HEK293 (cell line): ENCODE measurements around the gene POMC.

Experiments used
- CTCF ChIA-PET: fragments of 350-600 bp; formaldehyde crosslinking; extraction: SDS; loops from one replicate; lab custom pipeline; 2021; ENCODE audit warnings: antibody characterized with exemption; lab: Yijun Ruan, JAX
- POLR2A ChIA-PET: fragments of 300-600 bp; formaldehyde crosslinking; extraction: SDS; loops from one replicate; lab custom pipeline; 2020; ENCODE audit warnings: antibody characterized with exemption, inconsistent platforms; lab: Yijun Ruan, JAX
- H3K27ac ChIP-seq: fragments of 200-500 bp; sonication (Bioruptor generic); 2 replicates; pipeline ENCODE4 v1.5.1; 2014; ENCODE audit warnings: low read depth, low read length, control low read depth, inconsistent platforms; ENCODE audit errors: extremely low read depth
- H3K36me3 ChIP-seq, 2 experiments: fragments of 200-500 bp in 1 of 2; sonication (Bioruptor generic) in 1 of 2; 1 replicate in 1 of 2; 2 replicates in 1 of 2; pipeline ENCODE4 v1.5.1; 2014 to 2017; ENCODE audit warnings: inconsistent platforms in 2 of 2, low read length in 2 of 2; ENCODE audit not compliant: control insufficient read depth in 2 of 2, insufficient read depth in 1 of 2
- H3K4me1 ChIP-seq: fragments of 200-500 bp; sonication (Bioruptor generic); 2 replicates; pipeline ENCODE4 v1.5.1; 2014; ENCODE audit warnings: mild to moderate bottlenecking, low read length, inconsistent platforms; ENCODE audit not compliant: control insufficient read depth, insufficient read depth
- H3K4me3 ChIP-seq: 2 replicates; pipeline ENCODE4 v1.5.1; 2011; ENCODE audit warnings: low read depth, mild to moderate bottlenecking, control low read depth, low read length, moderate library complexity
- H3K9me3 ChIP-seq: fragments of 200-500 bp; sonication (Bioruptor generic); 2 replicates; pipeline ENCODE4 v1.5.1; 2014; ENCODE audit warnings: low read depth, low read length, inconsistent platforms; ENCODE audit not compliant: control insufficient read depth, insufficient read depth
- HOXD13 ChIP-seq: sonication (generic); formaldehyde crosslinking; IDR thresholded peaks from 2 replicates; pipeline ENCODE4 v1.8.0; 2022; ENCODE audit warnings: missing genetic modification reagents, borderline replicate concordance
- KLF10 ChIP-seq: fragments of 450-650 bp; IDR thresholded peaks from 2 replicates; pipeline ENCODE4 v1.5.1; 2018; ENCODE audit warnings: missing biosample characterization, mild to moderate bottlenecking, missing genetic modification characterization
- KLF8 ChIP-seq: fragments of 450-650 bp; formaldehyde crosslinking; IDR thresholded peaks from 2 replicates; pipeline ENCODE4 v1.5.1; 2016; ENCODE audit warnings: missing biosample characterization, missing genetic modification characterization
- ZNF184 ChIP-seq: fragments of 450-650 bp; IDR thresholded peaks from 2 replicates; pipeline ENCODE4 v1.5.1; 2018; ENCODE audit warnings: missing biosample characterization, mild to moderate bottlenecking, missing genetic modification characterization
- ZNF23 ChIP-seq: fragments of 450-650 bp; formaldehyde crosslinking; IDR thresholded peaks from 2 replicates; pipeline ENCODE4 v1.5.1; 2016; ENCODE audit warnings: missing biosample characterization, missing genetic modification characterization, borderline replicate concordance
- ZNF311 ChIP-seq: fragments of 450-650 bp; formaldehyde crosslinking; IDR thresholded peaks from 2 replicates; pipeline ENCODE4 v1.5.1; 2017; ENCODE audit warnings: missing biosample characterization, missing genetic modification characterization, borderline replicate concordance
- ZNF433 ChIP-seq: fragments of 450-650 bp; formaldehyde crosslinking; IDR thresholded peaks from 2 replicates; pipeline ENCODE4 v1.5.1; 2016; ENCODE audit warnings: missing biosample characterization, missing genetic modification characterization, low read depth
- ZNF624 ChIP-seq: fragments of 450-650 bp; formaldehyde crosslinking; IDR thresholded peaks from 2 replicates; pipeline ENCODE4 v1.5.1; 2017; ENCODE audit warnings: missing biosample characterization, missing genetic modification characterization
- TF ChIP-seq, protein P1 (sequence below): fragments of 450-650 bp; formaldehyde crosslinking; IDR thresholded peaks from 2 replicates; pipeline ENCODE4 v1.5.1; 2017; ENCODE audit warnings: missing biosample characterization, missing genetic modification characterization
- TF ChIP-seq, protein P2 (sequence below): fragments of 450-650 bp; formaldehyde crosslinking; IDR thresholded peaks from 2 replicates; pipeline ENCODE4 v1.5.1; 2016; ENCODE audit warnings: missing biosample characterization, missing genetic modification characterization
- TF ChIP-seq, protein P3 (sequence below): fragments of 450-650 bp; formaldehyde crosslinking; IDR thresholded peaks from 2 replicates; pipeline ENCODE4 v1.5.1; 2016; ENCODE audit warnings: missing biosample characterization, missing genetic modification characterization

The POMC gene

DNA sequence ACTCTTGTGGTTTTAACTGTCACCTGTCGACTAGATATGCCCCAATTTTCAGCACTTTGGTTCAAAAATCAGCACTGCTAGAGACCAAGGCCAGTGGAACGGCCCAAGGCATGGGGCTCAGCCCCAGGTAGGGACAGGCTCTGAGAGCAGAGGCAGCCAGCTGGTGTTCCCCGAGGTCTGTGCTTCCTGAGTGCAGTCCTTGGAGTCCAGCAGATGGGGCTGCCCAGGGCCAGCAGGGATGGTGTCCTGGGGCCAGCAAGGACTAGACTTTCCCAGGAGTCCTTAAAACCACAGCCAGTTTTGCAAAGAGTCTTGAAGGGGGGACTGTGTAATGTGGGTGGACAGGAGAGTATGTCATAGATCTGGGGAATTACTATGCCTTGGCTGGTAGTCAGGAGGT is 56.3 kb downstream of the POMC start:
- H3K9me3 ChIP-seq: no peaks in the 10 kb centered on the region
- no peak overlapping the region for H3K4me3 ChIP-seq
- H3K27ac ChIP-seq: no peak overlapping the region
- ChIA-PET CTCF (interaction anchor here (0.5 kb wide), 1 partner anchor 587 kb away, joined by 4 read pairs; no protein-coding TSS in a partner anchor), POLR2A (no interaction called here)
- TF ChIP-seq, protein P1, sequence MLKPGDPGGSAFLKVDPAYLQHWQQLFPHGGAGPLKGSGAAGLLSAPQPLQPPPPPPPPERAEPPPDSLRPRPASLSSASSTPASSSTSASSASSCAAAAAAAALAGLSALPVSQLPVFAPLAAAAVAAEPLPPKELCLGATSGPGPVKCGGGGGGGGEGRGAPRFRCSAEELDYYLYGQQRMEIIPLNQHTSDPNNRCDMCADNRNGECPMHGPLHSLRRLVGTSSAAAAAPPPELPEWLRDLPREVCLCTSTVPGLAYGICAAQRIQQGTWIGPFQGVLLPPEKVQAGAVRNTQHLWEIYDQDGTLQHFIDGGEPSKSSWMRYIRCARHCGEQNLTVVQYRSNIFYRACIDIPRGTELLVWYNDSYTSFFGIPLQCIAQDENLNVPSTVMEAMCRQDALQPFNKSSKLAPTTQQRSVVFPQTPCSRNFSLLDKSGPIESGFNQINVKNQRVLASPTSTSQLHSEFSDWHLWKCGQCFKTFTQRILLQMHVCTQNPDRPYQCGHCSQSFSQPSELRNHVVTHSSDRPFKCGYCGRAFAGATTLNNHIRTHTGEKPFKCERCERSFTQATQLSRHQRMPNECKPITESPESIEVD (tag by site-specific recombination): no peak
- no peak for TF ChIP-seq ZNF184 (tag by site-specific recombination)
- no peak for TF ChIP-seq HOXD13 (CRISPR knock-in tag)
- TF ChIP-seq KLF8 (tag by site-specific recombination): no peak
- TF ChIP-seq ZNF311 (tag by site-specific recombination): no peak
- TF ChIP-seq ZNF624 (tag by site-specific recombination): no peak
- no peak for TF ChIP-seq ZNF433 (tag by site-specific recombination)
- TF ChIP-seq, protein P2, sequence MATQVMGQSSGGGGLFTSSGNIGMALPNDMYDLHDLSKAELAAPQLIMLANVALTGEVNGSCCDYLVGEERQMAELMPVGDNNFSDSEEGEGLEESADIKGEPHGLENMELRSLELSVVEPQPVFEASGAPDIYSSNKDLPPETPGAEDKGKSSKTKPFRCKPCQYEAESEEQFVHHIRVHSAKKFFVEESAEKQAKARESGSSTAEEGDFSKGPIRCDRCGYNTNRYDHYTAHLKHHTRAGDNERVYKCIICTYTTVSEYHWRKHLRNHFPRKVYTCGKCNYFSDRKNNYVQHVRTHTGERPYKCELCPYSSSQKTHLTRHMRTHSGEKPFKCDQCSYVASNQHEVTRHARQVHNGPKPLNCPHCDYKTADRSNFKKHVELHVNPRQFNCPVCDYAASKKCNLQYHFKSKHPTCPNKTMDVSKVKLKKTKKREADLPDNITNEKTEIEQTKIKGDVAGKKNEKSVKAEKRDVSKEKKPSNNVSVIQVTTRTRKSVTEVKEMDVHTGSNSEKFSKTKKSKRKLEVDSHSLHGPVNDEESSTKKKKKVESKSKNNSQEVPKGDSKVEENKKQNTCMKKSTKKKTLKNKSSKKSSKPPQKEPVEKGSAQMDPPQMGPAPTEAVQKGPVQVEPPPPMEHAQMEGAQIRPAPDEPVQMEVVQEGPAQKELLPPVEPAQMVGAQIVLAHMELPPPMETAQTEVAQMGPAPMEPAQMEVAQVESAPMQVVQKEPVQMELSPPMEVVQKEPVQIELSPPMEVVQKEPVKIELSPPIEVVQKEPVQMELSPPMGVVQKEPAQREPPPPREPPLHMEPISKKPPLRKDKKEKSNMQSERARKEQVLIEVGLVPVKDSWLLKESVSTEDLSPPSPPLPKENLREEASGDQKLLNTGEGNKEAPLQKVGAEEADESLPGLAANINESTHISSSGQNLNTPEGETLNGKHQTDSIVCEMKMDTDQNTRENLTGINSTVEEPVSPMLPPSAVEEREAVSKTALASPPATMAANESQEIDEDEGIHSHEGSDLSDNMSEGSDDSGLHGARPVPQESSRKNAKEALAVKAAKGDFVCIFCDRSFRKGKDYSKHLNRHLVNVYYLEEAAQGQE (tag by site-specific recombination): no peak
- no peak for TF ChIP-seq KLF10 (tag by site-specific recombination)
- TF ChIP-seq, protein P3, sequence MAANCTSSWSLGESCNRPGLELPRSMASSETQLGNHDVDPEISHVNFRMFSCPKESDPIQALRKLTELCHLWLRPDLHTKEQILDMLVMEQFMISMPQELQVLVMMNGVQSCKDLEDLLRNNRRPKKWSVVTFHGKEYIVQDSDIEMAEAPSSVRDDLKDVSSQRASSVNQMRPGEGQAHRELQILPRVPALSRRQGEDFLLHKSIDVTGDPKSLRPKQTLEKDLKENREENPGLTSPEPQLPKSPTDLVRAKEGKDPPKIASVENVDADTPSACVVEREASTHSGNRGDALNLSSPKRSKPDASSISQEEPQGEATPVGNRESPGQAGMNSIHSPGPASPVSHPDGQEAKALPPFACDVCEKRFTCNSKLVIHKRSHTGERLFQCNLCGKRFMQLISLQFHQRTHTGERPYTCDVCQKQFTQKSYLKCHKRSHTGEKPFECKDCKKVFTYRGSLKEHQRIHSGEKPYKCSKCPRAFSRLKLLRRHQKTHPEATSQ (tag by site-specific recombination): no peak
- no peak for TF ChIP-seq ZNF23 (tag by site-specific recombination)
- no peaks in the 10 kb centered on the region for H3K36me3 ChIP-seq
- H3K4me1 ChIP-seq: no peaks in the 10 kb centered on the region
